Measurements from ENCODE around the gene CFP. TPM values are rescaled to one million over a fixed set of nuclear protein-coding genes. Genes with fewer than 3 reads are reported as not detected.
"Not testable (repeated sequence)": the region's sequence is repeated elsewhere in the genome, so short reads cannot be mapped to it uniquely, and the experiment has no call there.

The CFP gene
- total RNA-seq, 3 donors from 2014 or later: 0.96 to 4.0 (median 2.9) TPM

GRCh38 chrX:47610511-47610910, 19.2 kb downstream of the CFP start:
- H3K9me3 ChIP-seq: no peaks in the 10 kb centered on the region
- no peak overlapping the region for H3K4me3 ChIP-seq
- intact Hi-C loops (cut with DNase I, micrococcal nuclease): no loop called here
- ATAC-seq (no peak), DNase-seq (no peak)
- H3K36me3 ChIP-seq (ENCODE audit: low read depth): no peaks in the 10 kb centered on the region
- TF ChIP-seq CTCF (IDR thresholded peaks at IDR 0.05): no peak
- no peaks in the 10 kb centered on the region for H3K4me1 ChIP-seq (ENCODE audit: low read depth)

GRCh38 chrX:47608130-47608810, 21.5 kb downstream of the CFP start:
- H3K4me1 ChIP-seq (ENCODE audit: low read depth): no peaks in the 10 kb centered on the region
- H3K9me3 ChIP-seq: no peaks in the 10 kb centered on the region
- TF ChIP-seq CTCF (IDR thresholded peaks at IDR 0.05): no peak
- ATAC-seq (no peak), DNase-seq (no peak)
- intact Hi-C loops (cut with DNase I, micrococcal nuclease): no loop called here
- no peaks in the 10 kb centered on the region for H3K36me3 ChIP-seq (ENCODE audit: low read depth)
- H3K4me3 ChIP-seq: no peak overlapping the region

- no peak for ATAC-seq
- H3K9me3 ChIP-seq: no peaks in the 10 kb centered on the region
- no peaks in the 10 kb centered on the region for H3K4me1 ChIP-seq (ENCODE audit: low read depth)
- intact Hi-C loops (cut with DNase I, micrococcal nuclease): no loop called here
- no peaks in the 10 kb centered on the region for H3K36me3 ChIP-seq (ENCODE audit: low read depth)
- no peak for TF ChIP-seq CTCF (IDR thresholded peaks at IDR 0.05)
- no peak for DNase-seq
- no peak overlapping the region for H3K4me3 ChIP-seq
Observed at GRCh38 chrX:47607091-47607490, 22.6 kb downstream of the CFP start.

- DNase-seq: no peak
- no peak for TF ChIP-seq CTCF (IDR thresholded peaks at IDR 0.05)
- ATAC-seq: no peak
- no peaks in the 10 kb centered on the region for H3K36me3 ChIP-seq (ENCODE audit: low read depth)
- H3K4me3 ChIP-seq: no peak overlapping the region
- H3K9me3 ChIP-seq: no peaks in the 10 kb centered on the region
- intact Hi-C loops (cut with DNase I, micrococcal nuclease): no loop called here
- no peaks in the 10 kb centered on the region for H3K4me1 ChIP-seq (ENCODE audit: low read depth)
Observed at GRCh38 chrX:47605024-47605423, 24.7 kb downstream of the CFP start.

- H3K36me3 ChIP-seq (ENCODE audit: low read depth); H3K4me3 ChIP-seq; ATAC-seq; intact Hi-C loops (cut with DNase I, micrococcal nuclease); H3K9me3 ChIP-seq; DNase-seq; H3K4me1 ChIP-seq (ENCODE audit: low read depth): not testable (repeated sequence)
Observed at GRCh38 chrX:47603125-47603524, 26.6 kb downstream of the CFP start.

- intact Hi-C loops (cut with DNase I, micrococcal nuclease): no loop called here
- no peaks in the 10 kb centered on the region for H3K36me3 ChIP-seq (ENCODE audit: low read depth)
- H3K9me3 ChIP-seq: no peaks in the 10 kb centered on the region
- DNase-seq (no peak), ATAC-seq (no peak)
- H3K4me1 ChIP-seq (ENCODE audit: low read depth): no peaks in the 10 kb centered on the region
- H3K4me3 ChIP-seq: no peak overlapping the region
- TF ChIP-seq CTCF (IDR thresholded peaks at IDR 0.05): no peak
Observed at GRCh38 chrX:47597222-47597621, 32.5 kb downstream of the CFP start.
